ENCODE results near the gene MBTD1.
"Not testable (repeated sequence)": the region's sequence is repeated elsewhere in the genome, so short reads cannot be mapped to it uniquely, and the experiment has no call there.

The MBTD1 gene

DNA sequence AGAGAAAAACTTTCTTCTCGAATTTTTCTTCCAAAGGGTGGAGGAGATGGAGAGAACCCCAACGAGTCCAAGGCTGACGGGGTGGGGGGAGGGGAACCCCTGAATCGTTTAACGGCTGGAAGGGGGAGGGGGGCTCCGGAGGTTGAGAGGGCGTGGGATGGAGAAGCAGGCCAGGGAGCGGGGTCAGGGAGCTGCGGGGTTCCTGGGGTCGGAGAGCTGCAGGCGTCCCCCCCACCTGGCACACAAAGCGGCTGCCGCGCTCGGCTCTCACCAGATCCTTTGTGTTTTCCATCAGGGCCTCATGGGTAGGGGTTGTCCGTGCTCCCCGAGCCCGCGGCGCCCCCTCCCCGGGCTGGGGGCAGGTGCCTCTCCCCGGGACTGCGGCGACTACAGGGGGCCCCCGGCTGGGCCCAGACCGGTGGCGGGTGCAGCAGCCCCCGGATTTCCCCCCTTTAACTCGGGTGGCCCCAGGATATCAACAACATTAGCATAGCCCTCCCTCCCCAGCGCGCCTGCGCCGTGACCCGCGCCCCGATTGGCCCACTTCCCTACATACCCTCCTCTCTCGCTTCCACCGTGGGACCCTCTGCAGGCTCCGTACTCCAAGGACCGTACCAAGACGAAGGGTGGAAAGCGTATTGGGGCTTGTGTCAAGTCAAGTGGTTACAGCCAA is at the start of gene MBTD1:
MBTD1 (minus strand) TSS at position 486 of the 673 bp plus-strand sequence. CDS start 34,888 bp downstream, outside the sequence.
- peak; percentile 77 to 89 (median 87) for DNase-seq (ENCODE audit: low read depth in 3 of 3)

DNA sequence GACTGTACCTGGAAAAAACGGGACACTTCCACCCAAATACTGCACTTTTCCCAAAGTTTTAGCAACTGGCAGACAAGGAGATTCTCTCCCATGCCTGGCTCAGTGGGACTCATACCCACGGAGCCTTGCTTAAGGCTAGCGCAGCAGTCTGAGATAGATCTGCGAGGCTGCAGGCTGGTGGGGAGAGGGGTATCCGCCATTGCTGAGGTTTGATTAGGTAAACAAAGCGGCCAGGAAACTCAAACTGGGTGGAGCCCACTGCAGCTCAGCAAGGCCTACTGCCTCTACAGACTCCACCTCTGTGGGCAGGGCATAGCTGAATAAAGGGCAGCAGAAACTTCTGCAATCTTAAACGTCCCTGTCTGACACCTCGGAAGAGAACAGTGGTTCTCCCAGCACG is 45.3 kb upstream of the MBTD1 start:
- no peak for DNase-seq (ENCODE audit: low read depth in 3 of 3)

DNA sequence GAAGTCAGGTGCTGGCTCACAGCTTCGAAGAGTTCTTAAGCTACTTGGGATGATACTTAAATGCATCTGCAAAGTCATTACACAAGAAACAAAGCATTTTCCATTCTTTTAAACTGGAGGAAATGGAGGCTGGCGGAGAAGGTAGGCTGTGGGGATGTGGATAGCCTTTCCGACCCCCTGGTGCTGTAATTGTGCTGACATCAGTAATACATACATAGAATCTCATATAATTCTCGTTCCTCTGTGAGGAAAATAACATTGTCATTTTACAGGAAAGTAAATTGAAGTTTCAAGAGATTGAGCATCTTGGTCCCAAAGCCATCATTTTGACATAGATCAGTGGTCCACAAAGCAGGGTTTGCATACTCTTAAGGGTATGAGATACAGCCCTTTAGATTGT is 40.0 kb upstream of the MBTD1 start:
- DNase-seq (ENCODE audit: low read depth in 3 of 3) = no peak

DNA sequence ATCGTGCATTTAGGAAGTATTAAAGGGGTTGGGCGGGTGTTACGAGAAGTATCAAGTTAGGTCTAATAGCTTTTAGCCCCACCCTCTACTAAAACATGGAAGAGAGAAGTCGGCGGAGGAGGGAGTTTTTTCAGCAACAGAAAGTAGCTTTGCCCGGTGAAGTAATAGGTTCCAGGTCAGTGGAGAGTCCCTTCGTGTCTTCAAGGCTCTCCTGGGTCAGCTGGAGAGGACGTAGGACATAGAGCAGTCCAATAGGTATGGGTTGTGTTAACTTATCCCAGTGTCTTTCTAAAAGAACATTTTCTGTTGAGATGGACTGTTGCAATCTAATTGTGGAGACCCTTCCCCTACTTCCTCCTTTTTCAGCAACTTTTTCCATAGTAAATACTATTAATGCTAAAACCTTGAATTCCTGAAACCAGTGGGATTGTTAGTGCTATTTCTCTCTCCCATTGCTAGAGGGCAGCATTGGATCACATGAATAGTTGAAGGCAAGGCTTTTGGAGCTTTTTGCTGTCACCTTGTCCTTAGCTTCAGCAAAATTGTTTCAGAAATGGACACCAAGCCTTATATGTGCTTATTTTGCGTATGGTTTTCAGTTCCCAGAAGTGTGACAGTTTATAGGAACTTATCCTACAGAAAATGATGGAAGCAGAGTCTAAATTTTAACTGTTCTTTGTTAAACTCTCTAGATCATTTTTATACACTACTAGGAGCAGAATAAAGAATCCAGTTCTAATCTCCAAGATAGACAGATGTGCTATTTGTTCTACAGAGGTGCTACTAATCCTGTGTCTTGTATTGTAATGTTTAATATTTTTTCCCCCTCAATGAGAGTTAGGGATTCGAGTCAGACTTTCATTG is 38.9 kb upstream of the MBTD1 start:
- no peak for DNase-seq (ENCODE audit: low read depth in 3 of 3)

DNA sequence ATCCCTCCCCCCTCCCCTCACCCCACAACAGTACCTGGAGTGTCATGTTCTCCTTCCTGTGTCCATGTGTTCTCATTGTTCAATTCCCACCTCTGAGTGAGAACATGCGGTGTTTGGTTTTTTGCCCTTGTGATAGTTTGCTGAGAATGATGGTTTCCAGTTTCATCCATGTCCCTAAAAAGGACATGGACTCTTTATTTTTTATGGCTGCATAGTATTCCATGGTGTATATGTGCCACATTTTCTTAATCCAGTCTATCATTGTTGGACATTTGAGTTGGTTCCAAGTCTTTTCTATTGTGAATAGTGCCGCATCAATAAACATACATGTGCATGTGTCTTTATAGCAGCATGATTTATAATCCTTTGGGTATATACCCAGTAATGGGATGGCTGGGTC is 34.5 kb upstream of the MBTD1 start:
- not testable (repeated sequence) for DNase-seq (ENCODE audit: low read depth in 3 of 3)

GRCh38 chr17:51289696-51290111 is 29.9 kb upstream of the MBTD1 start:
- DNase-seq (ENCODE audit: low read depth in 3 of 3) = no peak

GRCh38 chr17:51287412-51287811 is 27.6 kb upstream of the MBTD1 start:
- no peak for DNase-seq (ENCODE audit: low read depth in 3 of 3)

- no peak for DNase-seq (ENCODE audit: low read depth in 3 of 3)
These were observed 19.3 kb upstream of the MBTD1 start for GRCh38 chr17:51279183-51279582.

DNA sequence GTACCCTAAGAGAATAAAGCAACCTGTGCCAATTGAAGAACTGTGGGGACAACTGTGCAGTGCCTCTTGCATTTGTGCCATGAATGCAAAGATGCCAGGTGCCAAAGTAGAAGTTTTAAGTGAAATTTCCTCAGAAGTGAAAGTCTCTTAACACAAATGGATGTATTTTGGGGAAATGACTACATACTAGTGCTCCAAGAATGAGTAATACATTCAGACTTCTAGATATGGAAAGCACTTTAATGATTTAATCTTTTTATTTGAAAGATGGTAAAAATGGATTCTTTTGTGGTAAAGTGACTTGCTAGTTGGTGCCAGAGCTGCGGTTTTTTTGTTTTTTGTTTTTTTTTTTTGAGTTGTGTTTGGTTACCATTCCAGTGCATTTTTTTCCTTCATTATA is 15.5 kb upstream of the MBTD1 start:
- no peak for DNase-seq (ENCODE audit: low read depth in 3 of 3)

GRCh38 chr17:51272812-51273211 is 13.0 kb upstream of the MBTD1 start:
- DNase-seq (ENCODE audit: low read depth in 3 of 3) = no peak

GRCh38 chr17:51270636-51271035 is 10.8 kb upstream of the MBTD1 start:
- DNase-seq (ENCODE audit: low read depth in 3 of 3) = no peak

- no peak for DNase-seq (ENCODE audit: low read depth in 3 of 3)
These were observed 10.1 kb upstream of the MBTD1 start for GRCh38 chr17:51269991-51270390.

- DNase-seq (ENCODE audit: low read depth in 3 of 3) = not testable (repeated sequence)
These were observed 4.6 kb upstream of the MBTD1 start for GRCh38 chr17:51264466-51264865.

DNA sequence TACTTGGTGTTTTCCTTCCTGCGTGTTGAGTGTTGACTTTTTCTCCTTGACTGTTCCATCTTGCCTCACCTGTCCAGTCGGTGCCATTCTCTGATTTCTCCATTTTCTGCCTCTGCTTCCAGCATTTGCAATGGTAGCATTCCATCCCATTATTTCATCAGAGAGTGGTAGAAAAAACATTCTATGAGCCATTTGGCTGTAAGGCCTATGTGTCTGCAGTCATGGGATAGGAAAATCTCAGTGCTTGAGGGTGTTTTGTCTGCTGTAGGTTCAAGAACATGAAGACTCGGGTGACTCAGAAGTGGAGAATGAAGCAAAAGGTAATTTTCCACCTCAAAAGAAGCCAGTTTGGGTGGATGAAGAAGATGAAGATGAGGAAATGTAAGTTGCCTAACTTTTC is 3.2 kb upstream of the MBTD1 start:
- DNase-seq (ENCODE audit: low read depth in 3 of 3) = no peak

GRCh38 chr17:51261024-51261963 is 1.4 kb upstream of the MBTD1 start:
- no peak for DNase-seq (ENCODE audit: low read depth in 3 of 3)

DNA sequence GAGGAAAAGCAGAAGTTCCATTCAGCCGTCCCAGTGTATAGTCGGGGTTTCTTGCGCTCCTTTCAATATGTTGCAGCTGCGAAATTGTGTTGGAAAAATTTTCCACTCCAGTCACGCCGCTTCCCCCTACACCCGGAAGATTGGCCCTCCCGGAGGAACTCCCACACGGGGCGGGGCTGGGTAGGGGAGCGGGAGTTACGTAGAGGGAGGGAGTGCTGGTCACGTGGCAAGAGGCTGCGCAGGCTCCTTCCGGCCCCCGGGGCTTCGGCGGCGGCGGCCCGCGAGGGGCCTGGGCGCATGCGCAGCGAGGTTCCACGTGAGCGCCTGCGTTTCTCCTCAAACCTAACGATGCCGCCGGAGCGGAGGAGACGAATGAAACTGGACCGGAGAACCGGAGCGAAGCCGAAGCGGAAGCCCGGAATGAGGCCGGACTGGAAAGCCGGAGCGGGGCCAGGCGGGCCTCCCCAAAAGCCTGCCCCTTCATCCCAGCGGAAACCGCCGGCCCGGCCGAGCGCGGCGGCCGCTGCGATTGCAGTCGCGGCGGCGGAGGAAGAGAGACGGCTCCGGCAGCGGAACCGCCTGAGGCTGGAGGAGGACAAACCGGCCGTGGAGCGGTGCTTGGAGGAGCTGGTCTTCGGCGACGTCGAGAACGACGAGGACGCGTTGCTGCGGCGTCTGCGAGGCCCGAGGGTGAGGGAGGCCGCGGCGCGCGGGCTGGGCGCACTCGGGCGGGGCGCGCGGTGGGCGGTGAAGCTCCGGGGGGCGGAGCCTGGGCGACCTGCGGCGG is 581 bp upstream of the MBTD1 start, which contains the start of gene UTP18:
UTP18 (plus strand) TSS at position 310 of the 787 bp plus-strand sequence; CDS start at position 349, 39 bp downstream.
- peak; percentile 92 to 96 (median 93) for DNase-seq (ENCODE audit: low read depth in 3 of 3)

- no peak for DNase-seq (ENCODE audit: low read depth in 3 of 3)
These were observed 889 bp downstream of the MBTD1 start for GRCh38 chr17:51258756-51259563.

GRCh38 chr17:51257150-51258081 is 2.4 kb downstream of the MBTD1 start:
- no peak for DNase-seq (ENCODE audit: low read depth in 3 of 3)

DNA sequence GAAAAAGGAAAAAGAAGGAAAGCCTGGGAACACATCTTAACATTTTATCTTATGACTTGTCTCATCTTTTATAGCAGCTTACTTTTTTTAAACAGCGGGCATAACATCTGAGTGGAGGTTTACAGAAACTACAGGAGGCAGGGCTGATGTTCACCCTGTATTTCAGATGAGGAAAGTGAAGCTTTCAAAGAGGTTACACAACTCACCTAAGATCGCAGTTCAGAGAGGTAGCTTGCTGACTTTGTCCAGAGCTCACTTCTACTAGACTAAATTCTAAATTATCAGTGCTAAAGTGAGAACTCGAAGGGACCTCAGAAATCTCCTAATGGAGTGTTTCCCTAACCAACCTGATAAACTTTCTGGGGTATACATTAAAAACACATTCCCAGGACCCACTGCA is 3.7 kb downstream of the MBTD1 start:
- DNase-seq (ENCODE audit: low read depth in 3 of 3) = no peak

All from stimulated activated CD4-positive, alpha-beta T cell treated with anti-CD3 and anti-CD28 coated beads, TNF-alpha, amount 100 ng/mL, for 4 hours (primary cell).